GM10847 (cell line): ENCODE data around the gene SEMA4G.

Experiments used
- POLR2A ChIP-seq: IDR thresholded peaks from 2 replicates; pipeline ENCODE4 v1.6.1; 2011; ENCODE audit not compliant: insufficient read length; ENCODE audit errors: extremely low read depth

The SEMA4G gene

GRCh38 chr10:100967332-100967731 is 2.0 kb upstream of the SEMA4G start:
- no peak for TF ChIP-seq POLR2A

DNA sequence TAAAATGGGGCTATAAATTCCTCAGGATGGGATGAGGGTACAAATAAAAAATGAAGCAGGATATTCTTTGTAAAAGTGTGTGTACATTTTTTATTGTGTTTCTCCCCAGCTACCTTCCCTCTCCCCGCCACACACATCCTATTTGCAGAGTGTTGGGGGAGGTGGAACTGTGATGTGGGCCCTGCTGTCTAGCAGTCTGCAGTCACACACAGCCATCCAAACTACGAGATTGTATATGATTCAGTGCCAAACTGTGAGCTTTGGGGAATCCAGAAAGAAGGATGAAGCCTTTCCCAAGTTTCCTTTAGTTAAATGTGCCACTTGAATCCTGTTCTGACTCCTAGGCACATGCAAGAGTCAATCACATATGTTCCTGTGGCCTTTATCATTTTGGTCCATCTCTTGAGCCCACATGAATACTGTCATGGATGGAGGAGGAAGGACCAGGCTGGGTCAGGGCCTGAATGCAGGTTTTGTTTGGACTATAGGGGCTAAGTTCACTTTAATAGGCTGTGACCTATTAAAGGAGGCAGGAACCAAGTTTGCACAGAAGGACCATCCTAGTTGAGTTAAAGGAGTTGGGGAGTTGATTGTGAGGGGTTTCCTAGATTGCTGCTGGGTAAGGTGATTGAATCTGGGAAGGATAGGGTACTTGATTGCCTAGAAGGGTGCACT is 1.1 kb upstream of the SEMA4G start:
- no peak for TF ChIP-seq POLR2A

GRCh38 chr10:100968863-100969186 is 479 bp upstream of the SEMA4G start:
- TF ChIP-seq POLR2A, result no peak

DNA sequence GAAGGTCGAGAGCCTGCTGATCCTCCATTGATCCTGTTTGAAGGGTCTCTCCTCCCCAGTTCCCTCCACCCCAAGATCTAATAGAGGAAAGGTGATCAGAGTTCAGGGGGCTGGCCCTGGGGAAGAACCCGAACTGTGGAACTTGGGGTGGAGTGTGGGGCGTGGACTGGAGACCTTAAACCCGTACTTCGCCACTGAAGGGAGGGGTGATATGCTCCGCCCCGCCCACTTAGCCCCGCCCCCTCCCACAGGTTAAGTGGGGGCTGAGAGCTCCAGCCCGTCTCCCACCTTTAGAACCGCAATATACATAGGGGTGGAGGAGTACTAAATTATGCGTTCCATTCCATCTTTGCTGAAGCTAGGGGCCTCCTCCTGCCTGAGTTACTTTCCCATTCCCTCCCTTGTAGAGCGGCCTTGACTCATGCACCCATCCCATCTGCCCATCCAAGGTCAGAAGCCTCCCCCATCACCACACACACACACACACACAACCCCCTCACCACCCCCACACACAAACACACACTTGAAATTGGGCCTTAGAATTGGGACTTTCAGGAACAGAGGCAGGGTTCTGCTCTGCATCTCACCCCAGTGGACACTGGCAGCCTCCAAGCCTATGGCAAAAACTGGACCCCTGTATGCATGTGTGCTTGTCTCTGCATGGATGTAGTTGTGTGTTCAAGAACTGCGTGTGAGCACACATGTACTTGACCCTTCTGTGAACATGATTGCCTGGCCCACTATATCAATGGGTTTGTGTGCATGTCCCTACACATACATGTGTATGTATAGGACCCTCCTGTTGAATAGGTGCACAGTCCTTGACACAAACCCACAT is 991 bp downstream of the SEMA4G start:
- TF ChIP-seq POLR2A, result no peak

DNA sequence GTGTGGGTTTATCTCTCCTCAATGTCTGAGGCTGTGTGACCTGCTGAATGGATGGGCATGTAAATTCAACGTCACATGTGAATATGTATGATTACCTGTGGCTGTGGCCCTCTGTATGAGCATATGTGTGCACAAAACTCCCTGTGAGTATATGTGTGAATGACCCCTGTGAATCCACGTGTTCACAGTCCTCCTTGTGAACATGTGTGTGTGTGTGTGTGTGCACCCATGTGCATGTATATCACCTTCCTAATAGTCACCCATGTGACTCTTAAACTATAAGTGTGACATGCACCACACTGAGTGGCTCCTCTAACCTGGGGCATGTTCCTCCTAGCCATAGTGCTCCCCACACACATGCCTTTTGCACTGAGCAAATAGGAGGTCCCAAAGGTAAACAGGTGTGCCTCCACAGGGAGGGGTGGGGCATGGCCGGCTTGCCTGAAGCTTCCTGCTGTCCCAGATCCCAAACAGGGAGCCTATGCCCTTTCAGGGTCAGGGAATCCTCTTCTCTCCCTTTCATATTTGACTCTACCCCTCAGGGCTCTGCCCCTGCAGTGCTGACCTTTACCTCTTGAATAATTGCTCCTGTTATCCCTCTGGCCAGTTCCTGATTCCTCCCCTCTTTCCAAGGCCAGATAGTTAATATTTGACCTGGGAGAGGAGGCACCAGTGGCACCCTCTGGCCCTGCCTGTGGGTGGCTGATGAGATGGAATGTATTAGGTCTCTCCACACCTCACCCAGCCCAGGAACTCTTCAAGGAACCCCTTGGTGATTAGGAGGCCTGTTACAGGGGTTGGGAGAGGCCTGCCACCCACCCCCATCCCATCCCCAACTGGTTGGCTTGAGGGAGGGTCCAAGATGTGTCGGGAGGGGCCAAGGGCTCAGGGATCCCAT is 1.9 kb downstream of the SEMA4G start:
- no peak for TF ChIP-seq POLR2A

- no peak for TF ChIP-seq POLR2A
Measured at GRCh38 chr10:100972115-100972903, 3.0 kb downstream of the SEMA4G start.

GRCh38 chr10:100972904-100973535 is 3.7 kb downstream of the SEMA4G start:
- no peak for TF ChIP-seq POLR2A

GRCh38 chr10:100976906-100977305 is 7.6 kb downstream of the SEMA4G start:
- TF ChIP-seq POLR2A, result no peak

- TF ChIP-seq POLR2A, result no peak
Measured at GRCh38 chr10:100977436-100977835, 8.1 kb downstream of the SEMA4G start.

GRCh38 chr10:100978121-100978900 is 9.0 kb downstream of the SEMA4G start:
- no peak for TF ChIP-seq POLR2A

DNA sequence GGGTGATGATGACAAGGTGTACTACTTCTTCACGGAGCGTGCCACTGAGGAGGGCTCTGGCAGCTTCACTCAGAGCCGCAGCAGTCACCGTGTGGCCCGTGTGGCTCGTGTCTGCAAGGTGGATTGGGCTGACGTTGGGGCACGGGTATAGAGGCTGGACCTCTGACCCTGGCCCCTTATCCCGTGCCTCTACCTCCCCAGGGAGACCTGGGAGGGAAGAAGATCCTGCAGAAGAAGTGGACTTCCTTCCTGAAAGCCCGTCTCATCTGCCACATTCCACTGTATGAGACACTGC is 9.5 kb downstream of the SEMA4G start:
- no peak for TF ChIP-seq POLR2A

DNA sequence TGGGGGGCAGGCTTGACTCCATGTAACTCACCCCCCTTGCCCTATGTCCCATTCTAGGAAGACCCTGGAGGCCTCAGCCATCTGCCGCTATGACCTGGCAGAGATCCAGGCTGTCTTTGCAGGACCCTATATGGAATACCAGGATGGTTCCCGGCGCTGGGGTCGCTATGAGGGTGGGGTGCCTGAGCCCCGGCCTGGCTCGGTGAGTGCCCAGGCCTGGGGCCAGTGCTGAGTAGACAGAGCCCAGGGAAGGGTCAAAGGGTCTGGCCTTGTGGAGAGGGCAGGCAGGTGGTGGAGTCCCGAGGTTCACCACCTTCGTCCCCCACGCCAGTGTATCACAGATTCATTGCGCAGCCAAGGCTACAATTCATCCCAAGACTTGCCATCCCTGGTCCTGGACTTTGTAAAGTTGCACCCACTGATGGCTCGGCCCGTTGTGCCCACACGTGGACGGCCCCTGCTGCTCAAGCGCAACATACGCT is 10.5 kb downstream of the SEMA4G start:
- TF ChIP-seq POLR2A, result no peak

GRCh38 chr10:100980311-100980710 is 11.0 kb downstream of the SEMA4G start:
- no peak for TF ChIP-seq POLR2A

DNA sequence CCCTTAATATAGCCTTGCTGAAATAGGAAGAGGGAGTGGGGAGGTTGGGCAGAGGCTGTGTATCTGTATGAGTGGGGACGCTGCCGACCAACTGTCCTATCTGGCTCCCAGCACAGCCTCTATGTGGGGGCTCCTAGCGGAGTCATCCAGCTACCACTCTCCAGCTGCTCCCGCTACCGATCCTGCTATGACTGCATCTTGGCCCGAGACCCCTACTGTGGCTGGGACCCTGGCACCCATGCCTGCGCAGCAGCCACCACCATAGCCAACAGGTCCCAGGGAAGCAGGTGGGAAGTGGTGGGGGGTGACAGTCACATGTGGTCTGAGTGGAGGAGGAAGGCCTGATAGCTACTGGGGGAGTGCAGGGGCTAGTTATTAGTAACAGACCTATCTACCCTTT is 11.4 kb downstream of the SEMA4G start:
- TF ChIP-seq POLR2A, result no peak
